ENCODE measurements around the gene SHOC1. TPM values are rescaled to one million over a fixed set of nuclear protein-coding genes. Genes with fewer than 3 reads are reported as not detected.

Gene SHOC1
- polyA plus RNA-seq, 1 of the 3 experiments (the other 2 are of a cell fraction), result not detected

- TF ChIP-seq FOXM1 (IDR thresholded peaks at IDR 0.05; ENCODE audit: low read depth), result no peak
- TF ChIP-seq RCOR1 (IDR thresholded peaks at IDR 0.05; ENCODE audit: low read length), result no peak
- TF ChIP-seq ELF1 (IDR thresholded peaks at IDR 0.05), result no peak
- TF ChIP-seq REST (IDR thresholded peaks at IDR 0.05; ENCODE audit: low read depth, low read length), result no peak
- no peak for TF ChIP-seq EP300 (IDR thresholded peaks at IDR 0.05; ENCODE audit: borderline replicate concordance in 1 of 2, low read depth in 1 of 2, low read length in 1 of 2)
- no peak for TF ChIP-seq TEAD4 (IDR thresholded peaks at IDR 0.05; ENCODE audit: borderline replicate concordance, insufficient read depth)
- no peak for TF ChIP-seq FOSL2 (IDR thresholded peaks at IDR 0.05; ENCODE audit: borderline replicate concordance, low read depth)
- TF ChIP-seq MEF2A (IDR thresholded peaks at IDR 0.05; ENCODE audit: borderline replicate concordance, low read depth), result no peak
- TF ChIP-seq GABPA (IDR thresholded peaks at IDR 0.05; ENCODE audit: low read depth), result no peak
- TF ChIP-seq RFX5 (IDR thresholded peaks at IDR 0.05; ENCODE audit: low read length), result no peak
- TF ChIP-seq SIN3A (IDR thresholded peaks at IDR 0.05; ENCODE audit: borderline replicate concordance, low read depth, low read length), result no peak
- no peak for TF ChIP-seq RAD21 (IDR thresholded peaks at IDR 0.05; ENCODE audit: low read length)
- TF ChIP-seq CHD2 (IDR thresholded peaks at IDR 0.05; ENCODE audit: low read length, partially characterized antibody), result no peak
- no peak for TF ChIP-seq NRF1 (IDR thresholded peaks at IDR 0.05; ENCODE audit: low read depth, low read length)
- no peak for TF ChIP-seq RXRA (IDR thresholded peaks at IDR 0.05; ENCODE audit: borderline replicate concordance, low read depth)
- TF ChIP-seq SMC3 (IDR thresholded peaks at IDR 0.05; ENCODE audit: low read depth, low read length), result no peak
- TF ChIP-seq PBX3 (IDR thresholded peaks at IDR 0.05), result no peak
- TF ChIP-seq JUND (IDR thresholded peaks at IDR 0.05), result no peak
- ChIA-PET POLR2A (no interaction called here), CTCF (no interaction called here)
- WGBS (ENCODE audit: low lambda C conversion rate), result 82% methylated on average over 4 of the region's 4 CpGs
- Histone ChIP-seq H3F3A (replicated peaks; ENCODE audit: insufficient read depth) (no peaks in the 10 kb centered on the region), H3K9me3 (no peaks in the 10 kb centered on the region), H3K4me3 (ENCODE audit: low read depth in 2 of 2, low read length in 1 of 2) (no peak overlapping the region), H3K9me2 (no peaks in the 10 kb centered on the region), H3K27me3 (ENCODE audit: insufficient read depth) (no peaks in the 10 kb centered on the region), H3K4me1 (ENCODE audit: control insufficient read depth in 1 of 2, insufficient read depth in 2 of 2, low read depth in 1 of 2, low read length in 1 of 2) (no peaks in the 10 kb centered on the region; a peak in 1 of 4 replicates), H4K20me1 (ENCODE audit: insufficient read depth) (no peaks in the 10 kb centered on the region), H3K79me2 (ENCODE audit: insufficient read depth) (no peaks in the 10 kb centered on the region), H3K4me2 (no peak overlapping the region), H3K36me3 (replicated peaks in 1 of 2; ENCODE audit: control insufficient read depth in 1 of 2, insufficient read depth in 2 of 2, low read length in 1 of 2) (no peaks in the 10 kb centered on the region), H3K9ac (no peak overlapping the region), H3K27ac (ENCODE audit: low read depth in 2 of 2, low read length in 1 of 2) (no peak overlapping the region), H2AFZ (ENCODE audit: low read depth) (no peak overlapping the region)
- DNase-seq, result no peak
Observed at GRCh38 chr9:111833941-111834340, 39.2 kb upstream of the SHOC1 start.
